Measurements from ENCODE around the gene C9. TPM values are rescaled to one million over a fixed set of nuclear protein-coding genes. Genes with fewer than 3 reads are reported as not detected.

Gene C9
- total and polyA plus RNA-seq, 2 donors (not counting 1 experiment from before 2014, with no cell fraction given) = not detected

DNA sequence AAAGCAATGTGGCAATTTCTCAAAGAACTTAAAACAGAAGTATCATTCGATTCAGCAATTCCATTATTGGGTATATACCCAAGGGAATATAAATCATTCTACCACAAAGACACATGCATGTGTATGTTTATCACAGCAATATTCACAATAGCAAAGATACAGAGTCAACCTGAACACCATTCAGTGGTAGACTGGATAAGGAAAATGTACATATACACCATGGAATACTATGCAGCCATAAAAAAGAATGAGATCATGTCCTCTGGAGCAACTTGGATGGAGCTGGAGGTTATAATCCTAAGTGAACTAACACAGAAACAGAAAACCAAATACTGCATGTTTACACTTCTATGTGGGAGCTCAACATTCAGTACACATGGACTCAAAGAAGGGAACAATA is 123.5 kb downstream of the C9 start:
- peaks cover 6% of the 10 kb centered on the region for H3K9me3 Mint-ChIP-seq (ENCODE audit: insufficient read depth)
- H3K4me1 Mint-ChIP-seq = no peaks in the 10 kb centered on the region
- ChIA-PET CTCF (no interaction called here), POLR2A (no interaction called here)
- H3K27ac Mint-ChIP-seq = no peak overlapping the region
- ATAC-seq (ENCODE audit: low read depth) (no peak), DNase-seq (no peak)
- H3K27me3 Mint-ChIP-seq = peaks cover 11% of the 10 kb centered on the region
- Histone ChIP-seq H3K9ac (ENCODE audit: low read length) (no peak overlapping the region), H3K4me3 (ENCODE audit: control extremely low read depth in 1 of 5, extremely low read depth in 1 of 5, insufficient read depth in 1 of 5, low read depth in 2 of 5, low read length in 4 of 5) (no peak overlapping the region), H3K4me2 (replicated peaks; ENCODE audit: low read depth, low read length, poor library complexity, severe bottlenecking) (no peak overlapping the region), H3K36me3 (replicated peaks in 1 of 2; ENCODE audit: control extremely low read depth in 1 of 2, control insufficient read depth in 1 of 2, extremely low read depth in 1 of 2, insufficient read depth in 2 of 2, low read length in 1 of 2) (no peaks in the 10 kb centered on the region), H3K4me1 (ENCODE audit: control insufficient read depth in 2 of 2, insufficient read depth in 2 of 2, low read length in 2 of 2) (no peaks in the 10 kb centered on the region), H3K9me3 (ENCODE audit: control extremely low read depth in 1 of 3, control insufficient read depth in 2 of 3, insufficient read depth in 1 of 3, low read length in 2 of 3) (peaks cover 0 to 8% (median 0%) of the 10 kb centered on the region in 3 donors), H3K79me2 (ENCODE audit: control insufficient read depth, insufficient read depth, low read length) (no peaks in the 10 kb centered on the region), H4K20me1 (ENCODE audit: control insufficient read depth, insufficient read depth, low read length, poor library complexity, severe bottlenecking) (no peaks in the 10 kb centered on the region), H3K27ac (ENCODE audit: low read length in 2 of 2) (no peak overlapping the region), H3K27me3 (replicated peaks in 1 of 4; ENCODE audit: control extremely low read depth in 1 of 4, control insufficient read depth in 3 of 4, insufficient read depth in 4 of 4, low read length in 3 of 4) (no peaks in the 10 kb centered on the region), H2AFZ (ENCODE audit: insufficient read depth, low read depth, low read length, poor library complexity, severe bottlenecking) (no peak overlapping the region)
- no CpG with 5 or more reads among the region's 1 CpG for WGBS (ENCODE audit: insufficient coverage)
- intact Hi-C loops (cut with micrococcal nuclease) = no loop called here
- TF ChIP-seq, protein P1, sequence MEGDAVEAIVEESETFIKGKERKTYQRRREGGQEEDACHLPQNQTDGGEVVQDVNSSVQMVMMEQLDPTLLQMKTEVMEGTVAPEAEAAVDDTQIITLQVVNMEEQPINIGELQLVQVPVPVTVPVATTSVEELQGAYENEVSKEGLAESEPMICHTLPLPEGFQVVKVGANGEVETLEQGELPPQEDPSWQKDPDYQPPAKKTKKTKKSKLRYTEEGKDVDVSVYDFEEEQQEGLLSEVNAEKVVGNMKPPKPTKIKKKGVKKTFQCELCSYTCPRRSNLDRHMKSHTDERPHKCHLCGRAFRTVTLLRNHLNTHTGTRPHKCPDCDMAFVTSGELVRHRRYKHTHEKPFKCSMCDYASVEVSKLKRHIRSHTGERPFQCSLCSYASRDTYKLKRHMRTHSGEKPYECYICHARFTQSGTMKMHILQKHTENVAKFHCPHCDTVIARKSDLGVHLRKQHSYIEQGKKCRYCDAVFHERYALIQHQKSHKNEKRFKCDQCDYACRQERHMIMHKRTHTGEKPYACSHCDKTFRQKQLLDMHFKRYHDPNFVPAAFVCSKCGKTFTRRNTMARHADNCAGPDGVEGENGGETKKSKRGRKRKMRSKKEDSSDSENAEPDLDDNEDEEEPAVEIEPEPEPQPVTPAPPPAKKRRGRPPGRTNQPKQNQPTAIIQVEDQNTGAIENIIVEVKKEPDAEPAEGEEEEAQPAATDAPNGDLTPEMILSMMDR (IDR thresholded peaks at IDR 0.05) = no peak
- no peak for TF ChIP-seq EZH2 (IDR thresholded peaks at IDR 0.05; ENCODE audit: borderline replicate concordance, insufficient read depth, low read depth, low read length, poor library complexity, severe bottlenecking)
- H3K4me3 Mint-ChIP-seq = no peak overlapping the region

DNA sequence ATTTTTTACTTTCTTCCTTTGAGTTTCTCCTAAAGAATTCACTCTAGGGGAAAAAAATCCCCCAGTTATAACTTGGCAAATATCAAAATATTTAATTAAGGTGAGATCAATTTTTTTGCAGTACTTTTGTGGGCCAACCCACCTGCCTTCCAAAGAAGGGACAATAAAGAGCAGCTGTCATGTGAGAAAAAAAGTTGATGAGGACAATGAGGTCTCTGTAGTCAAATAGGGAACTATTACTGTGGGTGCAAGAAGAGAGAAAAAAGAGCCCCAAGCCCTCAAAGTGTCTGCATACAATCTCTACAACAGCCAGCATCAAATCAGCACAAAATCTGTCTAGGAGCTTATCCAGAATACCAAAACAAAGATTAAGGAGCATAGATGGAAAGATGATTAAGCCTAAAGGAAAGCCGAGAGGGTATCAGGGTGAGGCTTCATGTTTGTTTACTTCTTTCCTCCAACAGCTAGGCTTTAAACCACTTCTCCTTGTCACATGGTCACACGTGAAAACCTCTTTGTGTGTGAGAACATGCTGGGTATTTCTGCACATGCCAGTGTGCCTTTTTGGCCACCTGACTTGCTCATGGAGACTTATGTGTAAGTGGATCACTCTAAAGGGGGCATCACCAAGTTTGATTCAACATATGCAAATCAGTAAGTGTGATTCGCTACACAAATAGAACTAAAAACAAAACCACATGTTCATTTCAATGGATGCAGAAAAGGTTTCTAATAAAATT is 125.8 kb downstream of the C9 start:
- intact Hi-C loops (cut with micrococcal nuclease) = no loop called here
- no peak for ATAC-seq (ENCODE audit: low read depth)
- H3K4me3 Mint-ChIP-seq = no peak overlapping the region
- WGBS (ENCODE audit: insufficient coverage) = 100% methylated on average over 1 of the region's 3 CpGs
- CTCF ChIA-PET = no interaction called here
- H3K4me3 ChIP-seq (ENCODE audit: control extremely low read depth in 1 of 5, extremely low read depth in 1 of 5, insufficient read depth in 1 of 5, low read depth in 2 of 5, low read length in 4 of 5) = no peak overlapping the region
- no peak for DNase-seq
- TF ChIP-seq EZH2 (IDR thresholded peaks at IDR 0.05; ENCODE audit: borderline replicate concordance, insufficient read depth, low read depth, low read length, poor library complexity, severe bottlenecking) = no peak
- TF ChIP-seq, protein P1 (IDR thresholded peaks at IDR 0.05) = no peak
- H3K9ac ChIP-seq (ENCODE audit: low read length) = no peak overlapping the region
- no peaks in the 10 kb centered on the region for H3K36me3 ChIP-seq (replicated peaks in 1 of 2; ENCODE audit: control extremely low read depth in 1 of 2, control insufficient read depth in 1 of 2, extremely low read depth in 1 of 2, insufficient read depth in 2 of 2, low read length in 1 of 2)
- no peak overlapping the region for H3K27ac Mint-ChIP-seq
- no peaks in the 10 kb centered on the region for H3K4me1 ChIP-seq (ENCODE audit: control insufficient read depth in 2 of 2, insufficient read depth in 2 of 2, low read length in 2 of 2)
- POLR2A ChIA-PET = no interaction called here
- H3K27me3 Mint-ChIP-seq = peaks cover 8% of the 10 kb centered on the region
- H3K27me3 ChIP-seq (replicated peaks in 1 of 4; ENCODE audit: control extremely low read depth in 1 of 4, control insufficient read depth in 3 of 4, insufficient read depth in 4 of 4, low read length in 3 of 4) = no peaks in the 10 kb centered on the region
- H3K9me3 Mint-ChIP-seq (ENCODE audit: insufficient read depth) = peaks cover 6% of the 10 kb centered on the region
- no peaks in the 10 kb centered on the region for H4K20me1 ChIP-seq (ENCODE audit: control insufficient read depth, insufficient read depth, low read length, poor library complexity, severe bottlenecking)
- no peaks in the 10 kb centered on the region for H3K79me2 ChIP-seq (ENCODE audit: control insufficient read depth, insufficient read depth, low read length)
- no peaks in the 10 kb centered on the region for H3K4me1 Mint-ChIP-seq
- peaks cover 0 to 8% (median 0%) of the 10 kb centered on the region in 3 donors for H3K9me3 ChIP-seq (ENCODE audit: control extremely low read depth in 1 of 3, control insufficient read depth in 2 of 3, insufficient read depth in 1 of 3, low read length in 2 of 3)
- H3K4me2 ChIP-seq (replicated peaks; ENCODE audit: low read depth, low read length, poor library complexity, severe bottlenecking) = no peak overlapping the region
- no peak overlapping the region for H3K27ac ChIP-seq (ENCODE audit: low read length in 2 of 2)
- no peak overlapping the region for H2AFZ ChIP-seq (ENCODE audit: insufficient read depth, low read depth, low read length, poor library complexity, severe bottlenecking)
